MM.1S (cell line): ENCODE measurements around the gene ARL14EPL.

Source experiments
- DNase-seq: peaks from one replicate; pipeline ENCODE4 v3.0.0-alpha.2; 2015
- H2AFZ ChIP-seq: fragments of 300-600 bp; sonication (generic); 2 replicates; pipeline ENCODE4 v1.6.0; 2016; ENCODE audit warnings: antibody characterized with exemption, low read length
- H3F3A ChIP-seq: fragments of 300-600 bp; sonication (generic); 2 replicates; pipeline ENCODE4 v1.6.1; 2016; ENCODE audit warnings: mild to moderate bottlenecking, antibody characterized with exemption, low read length, moderate library complexity, mixed read lengths; ENCODE audit not compliant: insufficient read depth
- H3K27ac ChIP-seq: fragments of 300-600 bp; sonication (generic); 2 replicates; pipeline ENCODE4 v1.5.1; 2016; ENCODE audit warnings: mild to moderate bottlenecking, low read length
- H3K27me3 ChIP-seq: fragments of 300-600 bp; sonication (generic); replicated peaks from 2 replicates; pipeline ENCODE4 v1.6.0; 2016; ENCODE audit warnings: low read length; ENCODE audit not compliant: insufficient read depth
- H3K36me3 ChIP-seq: fragments of 300-600 bp; sonication (generic); replicated peaks from 2 replicates; pipeline ENCODE4 v1.6.1; 2016; ENCODE audit warnings: mild to moderate bottlenecking, low read length, mixed read lengths; ENCODE audit not compliant: insufficient read depth
- H3K4me1 ChIP-seq: fragments of 300-600 bp; sonication (generic); 2 replicates; pipeline ENCODE4 v1.6.1; 2016; ENCODE audit warnings: low read length, mixed read lengths
- H3K4me2 ChIP-seq: fragments of 300-600 bp; sonication (generic); 2 replicates; pipeline ENCODE4 v1.6.0; 2016; ENCODE audit warnings: low read depth, low read length
- H3K4me3 ChIP-seq: fragments of 300-600 bp; sonication (generic); 2 replicates; pipeline ENCODE4 v1.5.1; 2016; ENCODE audit warnings: low read length, mixed read lengths
- H3K79me2 ChIP-seq: fragments of 300-600 bp; sonication (generic); 2 replicates; pipeline ENCODE4 v1.6.1; 2016; ENCODE audit warnings: mixed run types, low read length, mixed read lengths
- H3K9ac ChIP-seq: fragments of 300-600 bp; sonication (generic); 2 replicates; pipeline ENCODE4 v1.6.1; 2016; ENCODE audit warnings: low read length, mixed read lengths
- H3K9me2 ChIP-seq: fragments of 300-600 bp; sonication (generic); replicated peaks from 2 replicates; pipeline ENCODE4 v1.6.1; 2016; ENCODE audit warnings: mild to moderate bottlenecking, low read length, mixed read lengths; ENCODE audit not compliant: insufficient read depth
- H3K9me3 ChIP-seq: fragments of 300-600 bp; sonication (generic); replicated peaks from 2 replicates; pipeline ENCODE4 v1.6.1; 2016; ENCODE audit warnings: mild to moderate bottlenecking, low read length, mixed read lengths; ENCODE audit not compliant: insufficient read depth
- H4K20me1 ChIP-seq: fragments of 300-600 bp; sonication (generic); 2 replicates; pipeline ENCODE4 v1.6.1; 2016; ENCODE audit warnings: mild to moderate bottlenecking, low read length, moderate library complexity, mixed read lengths; ENCODE audit not compliant: insufficient read depth
- EZH2 ChIP-seq: fragments of 300-600 bp; sonication (generic); optimal IDR thresholded peaks from 2 replicates; pipeline ENCODE3; 2017; ENCODE audit warnings: low read depth, mild to moderate bottlenecking, antibody characterized with exemption, low read length, mixed read lengths
- EZH2phosphoT487 ChIP-seq: fragments of 300-600 bp; sonication (generic); IDR thresholded peaks from 2 replicates; pipeline ENCODE4 v1.6.1; 2018; ENCODE audit warnings: antibody characterized with exemption, low read length
- TF ChIP-seq, protein P1 (sequence below): fragments of 300-600 bp; sonication (generic); IDR thresholded peaks from 2 replicates; pipeline ENCODE4 v1.5.1; 2016; ENCODE audit warnings: antibody characterized with exemption, low read length, mixed read lengths

The ARL14EPL gene

DNA sequence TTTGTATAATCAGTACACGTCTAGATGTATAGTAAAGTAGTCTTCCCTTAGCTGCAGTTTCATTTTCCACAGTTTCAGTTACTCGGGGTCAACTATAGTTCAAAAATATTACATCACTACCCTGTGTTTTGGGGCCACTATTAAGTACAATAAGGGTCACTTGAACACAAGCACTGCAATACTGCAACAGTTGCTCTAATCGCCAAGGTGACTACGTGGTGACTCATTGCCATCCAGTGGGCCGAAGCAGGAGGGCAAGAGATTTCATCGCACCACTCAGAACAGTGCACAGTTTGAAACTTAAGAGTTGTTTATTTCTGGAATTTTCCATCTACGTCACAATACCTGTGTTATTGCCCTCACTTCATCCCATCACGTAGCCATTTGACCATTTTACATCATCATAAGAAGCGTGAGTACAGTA, at the start of gene ARL14EPL:
TSS of gene ARL14EPL (plus strand) at position 379 of the 424 bp plus-strand sequence. CDS start 18,994 bp downstream, outside the sequence.
- peaks cover 10% of the 10 kb centered on the region for H3K4me1 ChIP-seq
- H3K4me3 ChIP-seq = no peak within 1 kb of the TSS
- no peaks in the 10 kb centered on the region for H3K9me2 ChIP-seq
- H2AFZ ChIP-seq = no peak within 1 kb of the TSS
- H3K27me3 ChIP-seq = no peaks in the 10 kb centered on the region
- no peak within 1 kb of the TSS for H3K27ac ChIP-seq
- no peak for DNase-seq
- no peaks in the 10 kb centered on the region for H3K9me3 ChIP-seq
- H3K36me3 ChIP-seq = no peaks in the 10 kb centered on the region
- TF ChIP-seq EZH2phosphoT487 = no peak
- TF ChIP-seq EZH2 = no peak
- TF ChIP-seq, protein P1, sequence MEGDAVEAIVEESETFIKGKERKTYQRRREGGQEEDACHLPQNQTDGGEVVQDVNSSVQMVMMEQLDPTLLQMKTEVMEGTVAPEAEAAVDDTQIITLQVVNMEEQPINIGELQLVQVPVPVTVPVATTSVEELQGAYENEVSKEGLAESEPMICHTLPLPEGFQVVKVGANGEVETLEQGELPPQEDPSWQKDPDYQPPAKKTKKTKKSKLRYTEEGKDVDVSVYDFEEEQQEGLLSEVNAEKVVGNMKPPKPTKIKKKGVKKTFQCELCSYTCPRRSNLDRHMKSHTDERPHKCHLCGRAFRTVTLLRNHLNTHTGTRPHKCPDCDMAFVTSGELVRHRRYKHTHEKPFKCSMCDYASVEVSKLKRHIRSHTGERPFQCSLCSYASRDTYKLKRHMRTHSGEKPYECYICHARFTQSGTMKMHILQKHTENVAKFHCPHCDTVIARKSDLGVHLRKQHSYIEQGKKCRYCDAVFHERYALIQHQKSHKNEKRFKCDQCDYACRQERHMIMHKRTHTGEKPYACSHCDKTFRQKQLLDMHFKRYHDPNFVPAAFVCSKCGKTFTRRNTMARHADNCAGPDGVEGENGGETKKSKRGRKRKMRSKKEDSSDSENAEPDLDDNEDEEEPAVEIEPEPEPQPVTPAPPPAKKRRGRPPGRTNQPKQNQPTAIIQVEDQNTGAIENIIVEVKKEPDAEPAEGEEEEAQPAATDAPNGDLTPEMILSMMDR = no peak
- H3K79me2 ChIP-seq = no peaks in the 10 kb centered on the region
- no peak within 1 kb of the TSS for H3K9ac ChIP-seq
- no peak within 1 kb of the TSS for H3K4me2 ChIP-seq
- H3F3A ChIP-seq = no peaks in the 10 kb centered on the region
- no peaks in the 10 kb centered on the region for H4K20me1 ChIP-seq

DNA sequence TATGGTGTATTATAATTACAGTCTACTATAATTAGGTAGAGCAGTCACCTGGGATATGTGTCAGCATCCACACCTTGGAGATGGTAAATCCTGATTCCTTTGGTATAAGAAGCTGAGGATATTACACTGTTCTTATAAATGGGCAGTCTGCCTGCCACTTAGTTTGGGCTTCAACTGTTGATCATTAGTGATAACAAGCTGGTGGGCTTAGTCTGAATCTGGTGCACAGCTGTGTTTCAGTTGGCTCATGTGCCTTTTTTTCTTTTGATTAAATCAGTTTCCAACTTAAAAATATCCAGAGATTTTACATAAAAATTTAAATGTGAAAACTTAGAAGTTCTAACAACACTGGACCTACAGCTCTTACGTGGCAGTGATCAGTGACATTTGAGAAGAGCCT, 48.8 kb upstream of the ARL14EPL start:
- no peaks in the 10 kb centered on the region for H3K27me3 ChIP-seq
- TF ChIP-seq EZH2 (no peak), EZH2phosphoT487 (no peak)
- TF ChIP-seq, protein P1 = no peak
- H3F3A ChIP-seq = no peaks in the 10 kb centered on the region
- H3K79me2 ChIP-seq = no peaks in the 10 kb centered on the region
- H3K4me2 ChIP-seq = no peak overlapping the region
- H3K9ac ChIP-seq = no peak overlapping the region
- DNase-seq = no peak
- H3K9me2 ChIP-seq = no peaks in the 10 kb centered on the region
- no peak overlapping the region for H3K4me3 ChIP-seq
- H4K20me1 ChIP-seq = no peaks in the 10 kb centered on the region
- no peak overlapping the region for H3K27ac ChIP-seq
- H3K36me3 ChIP-seq = no peaks in the 10 kb centered on the region
- H3K9me3 ChIP-seq = no peaks in the 10 kb centered on the region
- H2AFZ ChIP-seq = no peak overlapping the region
- no peaks in the 10 kb centered on the region for H3K4me1 ChIP-seq

DNA sequence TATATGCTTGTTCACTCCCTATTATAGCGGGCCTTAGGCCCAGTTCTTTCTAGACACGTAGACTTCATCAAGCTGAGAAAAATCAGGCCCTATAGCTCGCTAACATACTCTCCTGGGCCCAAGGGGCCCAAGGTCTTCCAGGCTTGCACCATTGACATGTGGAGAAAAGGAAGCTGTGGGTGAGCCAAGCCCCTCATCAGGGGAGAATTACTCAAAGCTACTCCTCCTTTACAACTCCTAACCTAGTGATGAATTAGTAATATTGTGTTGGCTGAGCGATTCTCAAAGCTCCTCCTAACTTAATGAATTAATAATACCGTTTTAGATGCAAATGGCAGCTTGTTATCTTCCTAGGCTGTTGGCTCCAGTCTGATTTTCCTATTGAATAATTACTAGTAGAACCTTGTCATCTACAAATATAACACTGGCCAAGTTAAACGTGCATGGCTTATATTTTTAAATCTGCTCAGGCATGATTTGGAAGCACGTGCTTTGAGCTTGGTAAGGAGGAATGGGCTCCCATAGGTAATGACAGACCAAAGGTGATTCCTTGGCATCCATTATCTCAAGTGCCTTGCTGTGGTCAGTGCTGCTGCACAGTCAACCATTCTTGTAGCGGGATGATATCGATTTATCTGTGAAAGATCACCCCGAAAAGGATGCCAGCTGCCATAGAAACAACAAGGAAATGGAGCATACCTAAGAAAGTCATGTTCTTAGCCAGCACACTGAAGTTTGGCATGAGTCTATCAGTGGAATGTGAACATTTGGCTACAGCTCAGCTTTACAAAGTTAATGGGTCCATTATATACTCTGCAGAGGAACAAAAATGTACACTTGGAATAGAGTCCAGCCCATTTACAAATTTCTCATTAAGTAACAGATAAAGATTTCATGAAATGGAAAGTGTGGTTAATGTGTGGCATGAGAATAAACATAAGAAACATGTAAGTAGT, 46.2 kb upstream of the ARL14EPL start:
- Histone ChIP-seq H3K4me2 (no peak overlapping the region), H3K27me3 (no peaks in the 10 kb centered on the region), H3K9me2 (no peaks in the 10 kb centered on the region), H3K36me3 (no peaks in the 10 kb centered on the region), H3K27ac (no peak overlapping the region), H3K79me2 (no peaks in the 10 kb centered on the region), H3K4me3 (no peak overlapping the region), H3F3A (no peaks in the 10 kb centered on the region), H2AFZ (no peak overlapping the region), H3K9ac (no peak overlapping the region), H3K9me3 (no peaks in the 10 kb centered on the region), H3K4me1 (no peaks in the 10 kb centered on the region), H4K20me1 (no peaks in the 10 kb centered on the region)
- DNase-seq = no peak
- TF ChIP-seq, protein P1 = no peak
- no peak for TF ChIP-seq EZH2phosphoT487
- no peak for TF ChIP-seq EZH2
